Measurements from ENCODE around the gene CREB5.

Gene CREB5

DNA sequence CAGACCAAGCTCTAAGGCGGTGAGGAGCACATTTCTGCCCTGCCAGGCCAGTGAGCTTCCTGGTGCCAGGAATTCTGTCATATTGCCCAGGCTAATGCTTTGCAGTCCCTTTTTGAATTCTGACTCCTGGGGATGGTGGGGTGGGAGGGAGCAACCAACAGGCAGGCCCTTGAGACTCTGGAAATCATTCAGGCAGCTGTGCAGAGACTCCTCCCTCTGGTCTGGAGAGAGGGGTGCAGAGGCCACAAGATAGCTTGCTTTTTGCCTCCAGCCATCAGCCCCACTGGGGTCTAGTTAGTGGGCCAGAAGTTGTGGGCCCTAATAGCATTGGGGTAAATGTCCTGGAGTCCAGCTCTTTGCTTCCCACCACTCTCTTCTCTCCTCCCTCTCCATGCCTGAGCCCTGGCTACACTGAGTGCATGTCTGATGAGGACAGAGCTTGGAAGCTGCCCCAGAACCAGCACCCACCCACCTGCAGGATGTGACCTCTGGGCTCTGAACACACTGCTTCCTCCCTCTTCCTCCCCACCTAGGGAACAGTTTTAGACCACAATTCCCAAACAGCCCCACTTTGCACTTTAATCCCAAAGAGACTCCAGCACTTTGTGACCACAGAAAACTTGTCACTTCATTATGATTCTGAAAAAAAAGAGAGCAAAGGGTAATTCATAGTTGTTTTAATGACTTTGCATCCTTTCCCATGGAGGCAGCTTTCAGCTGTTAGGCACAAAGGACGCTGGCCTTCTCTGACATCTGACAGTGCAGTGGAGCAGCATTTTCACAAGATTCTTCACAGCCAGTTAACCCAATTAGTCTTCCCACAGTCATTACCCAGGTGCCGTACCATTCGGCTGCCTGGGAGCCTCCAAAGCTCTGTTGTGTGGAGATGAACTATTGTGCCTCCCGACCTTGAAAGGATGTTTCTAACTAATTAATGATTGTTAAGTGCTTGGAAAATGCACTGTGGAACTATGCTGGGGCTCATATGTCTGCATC, 283.3 kb downstream of the CREB5 start:
- no peak for DNase-seq

GRCh38 chr7:28697913-28698563, 285.7 kb downstream of the CREB5 start:
- DNase-seq = no peak

GRCh38 chr7:28698840-28699239, 286.5 kb downstream of the CREB5 start:
- no peak for DNase-seq

- DNase-seq = no peak
Measured at GRCh38 chr7:28700096-28700495, 287.8 kb downstream of the CREB5 start.

DNA sequence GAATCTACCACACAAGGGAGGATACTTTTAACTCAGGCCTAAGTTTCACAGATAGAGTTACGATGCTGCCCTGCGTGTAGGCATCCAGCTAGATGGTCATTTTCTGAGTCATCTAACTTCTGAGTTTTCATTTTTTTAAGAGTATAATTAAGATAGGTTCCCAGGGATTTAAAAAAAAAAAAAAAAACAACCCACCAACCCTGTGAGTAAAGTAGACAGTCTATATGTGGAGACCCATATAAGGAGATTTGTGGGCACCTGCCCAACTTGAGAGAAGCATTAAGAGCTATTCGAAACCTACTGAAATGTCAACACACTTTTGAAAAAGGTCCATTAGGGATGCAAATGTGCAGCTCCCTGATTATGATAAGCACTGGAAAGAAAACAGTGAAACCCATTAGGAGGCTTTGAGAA, 288.5 kb downstream of the CREB5 start:
- no peak for DNase-seq

GRCh38 chr7:28701731-28702130, 289.4 kb downstream of the CREB5 start:
- DNase-seq = no peak

GRCh38 chr7:28702171-28702570, 289.9 kb downstream of the CREB5 start:
- DNase-seq = no peak

DNA sequence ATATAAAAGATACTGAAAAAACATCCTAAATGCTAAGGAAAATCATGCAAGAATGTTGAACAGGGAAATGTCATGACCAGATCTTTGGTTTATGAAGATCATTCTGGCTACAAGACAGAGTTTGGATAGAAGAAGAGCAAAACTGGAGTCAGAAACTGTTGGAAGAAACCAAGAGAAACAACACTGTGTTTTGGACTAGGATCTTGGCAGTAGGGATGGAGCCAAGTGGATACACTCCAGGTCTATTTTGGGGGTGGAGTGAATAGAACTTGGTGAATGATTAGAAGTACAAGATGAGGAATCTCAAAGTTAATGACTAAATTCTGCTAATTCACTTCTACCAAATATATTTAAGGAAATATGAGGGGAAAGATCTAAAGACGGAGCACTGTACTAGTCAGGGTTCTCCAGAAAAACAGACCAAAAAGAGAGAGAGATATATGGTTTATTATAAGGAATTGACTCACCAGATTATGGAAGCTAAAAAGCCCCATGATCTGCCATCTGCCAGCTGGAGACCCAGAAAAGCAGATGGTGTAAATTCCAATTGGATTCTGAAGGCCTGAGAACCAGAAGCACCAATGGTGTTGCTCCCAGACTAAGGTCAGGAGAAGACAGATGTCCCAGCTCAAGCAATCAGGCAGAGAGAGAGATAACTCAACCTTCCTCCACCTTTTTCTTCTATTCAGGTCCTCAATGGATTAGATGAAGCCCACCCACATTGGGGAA, 290.9 kb downstream of the CREB5 start:
- no peak for DNase-seq

DNA sequence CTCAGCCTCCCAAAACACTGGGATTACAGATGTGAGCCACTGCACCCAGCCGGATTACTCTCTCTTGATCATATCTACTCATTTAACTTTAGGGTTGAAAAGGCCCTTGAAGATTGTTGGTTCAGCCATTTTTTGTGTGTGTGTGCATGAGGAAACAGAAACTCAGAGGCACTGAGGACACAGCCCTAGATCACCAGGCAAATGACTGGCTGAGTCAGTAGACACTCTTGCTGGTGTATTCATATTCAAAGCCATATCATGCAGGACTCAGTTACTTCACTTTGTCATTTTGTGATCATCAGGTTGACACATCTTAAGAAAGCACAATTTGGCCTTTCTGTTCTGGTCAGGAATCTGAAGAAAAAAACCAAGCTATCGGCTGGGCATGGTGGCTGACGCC, 292.4 kb downstream of the CREB5 start:
- no peak for DNase-seq

GRCh38 chr7:28705350-28705749, 293.0 kb downstream of the CREB5 start:
- DNase-seq = no peak

DNA sequence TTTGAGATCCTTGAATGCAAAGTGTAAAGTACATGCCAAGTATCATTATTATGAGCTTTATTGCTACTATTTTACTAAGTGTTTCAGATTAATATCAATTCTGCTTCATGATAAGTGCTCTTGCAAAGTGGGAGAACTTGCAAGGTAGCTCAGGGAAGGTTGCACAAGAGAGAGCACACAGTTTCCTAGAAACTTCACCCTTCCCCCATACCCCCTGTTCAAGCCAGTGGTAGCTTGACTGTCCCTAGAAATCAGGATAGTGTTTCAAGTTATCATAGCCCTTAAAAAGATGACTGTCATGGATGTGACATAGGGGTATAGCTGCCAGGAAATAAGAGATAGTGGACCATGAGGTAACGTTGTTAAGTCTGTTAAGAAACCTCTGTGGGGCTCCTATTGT, 294.3 kb downstream of the CREB5 start:
- no peak for DNase-seq

GRCh38 chr7:28707291-28707690, 295.0 kb downstream of the CREB5 start:
- DNase-seq = no peak

DNA sequence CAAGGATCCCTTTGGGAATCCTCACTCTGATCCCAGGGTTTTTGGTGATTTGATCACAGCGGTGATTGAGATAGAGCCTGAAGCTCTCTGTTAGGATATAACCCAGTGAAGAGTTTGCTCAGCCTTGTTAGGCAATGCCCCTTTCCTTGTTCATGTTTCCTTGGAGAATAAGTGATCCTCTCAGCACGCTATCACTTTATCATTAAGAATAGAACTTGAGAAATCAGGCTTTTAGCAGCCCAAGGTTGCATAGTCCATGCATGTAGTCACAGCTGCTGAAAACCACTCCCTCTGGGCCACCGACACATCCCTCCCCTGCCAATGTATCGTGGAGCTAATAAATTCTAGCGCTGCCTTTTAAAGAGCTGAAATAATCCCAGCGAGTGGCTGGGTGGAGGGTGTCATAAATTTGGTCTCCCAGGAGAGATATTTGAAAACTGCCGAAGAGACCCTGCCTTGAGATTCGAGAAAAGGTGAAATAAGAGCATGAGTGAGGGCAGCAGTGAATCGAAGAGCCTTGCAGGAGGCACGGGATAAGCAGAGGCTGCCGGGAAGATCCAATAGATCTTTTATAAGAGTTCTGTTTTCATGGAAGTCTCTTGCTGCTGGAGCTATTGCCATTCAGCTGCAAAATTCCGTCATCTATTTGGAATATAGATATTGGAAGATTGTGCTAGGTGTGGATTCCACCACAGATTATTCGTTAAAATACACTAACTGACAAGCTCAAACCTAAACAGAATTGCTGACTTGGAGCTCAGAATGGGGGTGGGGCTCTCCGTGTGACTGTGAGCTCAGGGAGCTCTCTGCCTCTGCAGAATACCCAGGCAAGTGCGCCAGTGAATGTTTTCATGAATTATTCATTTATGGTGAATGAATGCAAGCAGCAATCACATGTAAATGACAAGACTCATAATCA, 296.0 kb downstream of the CREB5 start:
- DNase-seq = no peak

- no peak for DNase-seq
Measured at GRCh38 chr7:28709748-28710147, 297.4 kb downstream of the CREB5 start.

GRCh38 chr7:28711114-28711513, 298.8 kb downstream of the CREB5 start:
- DNase-seq = no peak

GRCh38 chr7:28714459-28715120, 302.3 kb downstream of the CREB5 start:
- DNase-seq = no peak

GRCh38 chr7:28717445-28718054, 305.2 kb downstream of the CREB5 start:
- DNase-seq = no peak

DNA sequence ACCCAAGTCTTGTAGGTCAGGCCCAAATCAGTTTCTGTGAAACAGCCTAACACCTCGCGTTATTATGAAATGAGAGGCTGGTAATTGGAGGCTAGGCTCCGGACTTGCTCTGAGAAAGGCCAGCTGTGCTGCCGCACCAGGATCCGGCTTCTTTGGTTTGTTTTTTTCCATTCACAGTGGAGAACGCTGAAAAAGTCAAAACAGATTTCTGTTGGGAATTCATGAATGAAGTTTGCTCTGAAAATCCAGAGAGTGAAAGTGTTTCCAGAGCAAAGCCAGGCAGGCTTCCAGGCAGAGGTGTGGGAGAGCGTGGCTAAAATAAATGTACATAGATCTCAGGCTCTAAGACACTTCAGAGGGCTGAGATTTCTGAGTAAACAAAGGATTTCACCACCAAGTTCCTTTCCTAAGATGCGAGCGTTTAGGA, 305.8 kb downstream of the CREB5 start:
- DNase-seq = no peak

DNA sequence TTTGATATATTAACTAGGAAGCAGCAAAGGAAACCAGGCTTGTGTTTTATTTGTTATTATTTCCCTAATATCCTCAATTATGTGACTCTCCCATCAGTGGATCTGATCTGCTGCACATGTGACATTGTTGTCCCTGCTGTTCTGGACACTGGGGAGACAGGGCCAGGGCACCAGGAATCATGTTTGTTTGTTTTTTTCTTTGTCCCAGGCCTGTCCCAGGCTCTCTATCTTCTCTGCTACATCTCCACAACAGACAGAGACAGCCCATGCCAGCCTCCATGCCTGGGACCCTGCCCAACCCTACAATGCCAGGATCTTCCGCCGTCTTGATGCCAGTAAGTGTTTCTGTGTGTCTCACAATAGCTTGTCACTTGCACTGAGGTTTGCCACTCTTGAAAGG, 306.2 kb downstream of the CREB5 start:
- DNase-seq = no peak

- no peak for DNase-seq
Measured at GRCh38 chr7:28722684-28723083, 310.4 kb downstream of the CREB5 start.

DNA sequence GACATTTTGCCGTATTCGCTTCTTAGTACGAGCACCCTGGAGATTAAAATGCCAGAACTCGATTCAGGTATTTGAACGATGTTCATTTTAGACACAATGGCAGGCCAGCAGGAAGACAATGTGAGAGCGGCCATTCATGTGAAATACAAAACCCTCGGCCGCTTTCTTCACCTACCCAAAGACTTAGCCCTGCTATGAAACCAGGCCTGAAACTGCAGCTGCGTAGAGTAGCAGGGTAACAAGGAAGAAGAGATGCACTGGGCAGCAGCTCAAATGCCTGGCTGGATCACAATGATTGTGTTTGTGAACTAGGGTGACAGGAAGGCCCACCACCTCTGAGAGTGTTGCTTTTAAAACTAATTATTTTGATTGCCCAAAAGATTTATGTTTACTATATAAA, 311.0 kb downstream of the CREB5 start:
- DNase-seq = no peak

Measured in activated CD4-positive, alpha-beta T cell treated with anti-CD3 and anti-CD28 coated beads, Interleukin-2, amount 50 U/mL, for 16 hours (primary cell).